SK-N-SH (cell line): ENCODE results near the gene EED. TPM values are rescaled to one million over a fixed set of nuclear protein-coding genes. Genes with fewer than 3 reads are reported as not detected.

ENCODE experiments used
- CTCF ChIA-PET: fragments of 300-600, 350-600 bp; formaldehyde crosslinking; extraction: SDS; loops from one replicate; lab custom pipeline; 2021; lab: Yijun Ruan, JAX
- POLR2A ChIA-PET: fragments of 350-600 bp; sonication (Branson Sonifier 250); formaldehyde crosslinking; extraction: SDS; loops from one replicate; lab custom pipeline; 2020; ENCODE audit warnings: antibody characterized with exemption, inconsistent platforms; lab: Yijun Ruan, JAX
- DNase-seq: peaks from one replicate; pipeline ENCODE4 v3.0.0; 2012
- H2AFZ ChIP-seq: fragments of 200-600 bp; sonication (generic); 2 replicates; pipeline ENCODE4 v1.8.1; 2016; ENCODE audit warnings: antibody characterized with exemption, mild to moderate bottlenecking, low read depth
- H3F3A ChIP-seq: fragments of 200-600 bp; sonication (generic); replicated peaks from 2 replicates; pipeline ENCODE3; 2016; ENCODE audit warnings: antibody characterized with exemption, mild to moderate bottlenecking; ENCODE audit not compliant: insufficient read depth
- H3K27ac ChIP-seq, 2 experiments: fragments of 200-500 bp in 1 of 2; fragments of 200-600 bp in 1 of 2; sonication (Bioruptor generic) in 1 of 2; sonication (generic), shearing (Covaris generic) in 1 of 2; 2 replicates each; pipeline versions ENCODE4 v1.5.1 to v1.6.1; 2014 to 2016; ENCODE audit warnings: low read depth in 2 of 2, inconsistent platforms in 1 of 2, low read length in 1 of 2, mild to moderate bottlenecking in 1 of 2, mixed read lengths in 1 of 2
- H3K27me3 ChIP-seq: fragments of 200-600 bp; sonication (generic), shearing (Covaris generic); 2 replicates; pipeline ENCODE4 v1.6.1; 2016; ENCODE audit warnings: mixed run types; ENCODE audit not compliant: insufficient read depth
- H3K36me3 ChIP-seq, 2 experiments: fragments of 200-500 bp in 1 of 2; fragments of 200-600 bp in 1 of 2; sonication (Bioruptor generic) in 1 of 2; sonication (generic) in 1 of 2; replicated peaks in 1 of 2; 2 replicates each; pipeline versions ENCODE3 to v1.5.1; 2014 to 2016; ENCODE audit warnings: low read length in 1 of 2, mild to moderate bottlenecking in 1 of 2; ENCODE audit not compliant: insufficient read depth in 2 of 2, control insufficient read depth in 1 of 2
- H3K4me1 ChIP-seq, 2 experiments: fragments of 200-500 bp in 1 of 2; fragments of 200-600 bp in 1 of 2; sonication (Bioruptor generic) in 1 of 2; sonication (generic), shearing (Covaris generic) in 1 of 2; 2 replicates each; pipeline versions ENCODE4 v1.5.1 to v1.6.1; 2014 to 2016; ENCODE audit warnings: low read depth in 1 of 2, low read length in 1 of 2, mixed run types in 1 of 2; ENCODE audit not compliant: insufficient read depth in 2 of 2, control insufficient read depth in 1 of 2
- H3K4me2 ChIP-seq: fragments of 200-600 bp; sonication (generic), shearing (Covaris generic); 2 replicates; pipeline ENCODE4 v1.6.1; 2017; ENCODE audit warnings: mixed run types
- H3K4me3 ChIP-seq, 2 experiments: fragments of 200-500 bp in 1 of 2; fragments of 200-600 bp in 1 of 2; sonication (Bioruptor generic) in 1 of 2; sonication (generic), shearing (Covaris generic) in 1 of 2; 2 replicates each; pipeline versions ENCODE4 v1.5.1 to v1.8.1; 2014 to 2016; ENCODE audit warnings: low read depth in 2 of 2, inconsistent platforms in 1 of 2, low read length in 1 of 2, mild to moderate bottlenecking in 1 of 2, mixed read lengths in 1 of 2, moderate library complexity in 1 of 2
- H3K79me2 ChIP-seq: fragments of 200-600 bp; sonication (generic); 2 replicates; pipeline ENCODE4 v1.8.1; 2017; ENCODE audit warnings: mild to moderate bottlenecking; ENCODE audit not compliant: insufficient read depth
- H3K9ac ChIP-seq: fragments of 200-600 bp; sonication (generic); 2 replicates; pipeline ENCODE4 v1.6.1; 2017; ENCODE audit warnings: mixed run types
- H3K9me2 ChIP-seq: fragments of 200-600 bp; sonication (generic); 2 replicates; pipeline ENCODE4 v1.6.1; 2017; ENCODE audit warnings: mixed run types
- H3K9me3 ChIP-seq: fragments of 200-600 bp; sonication (generic); 2 replicates; pipeline ENCODE4 v1.6.1; 2017; ENCODE audit warnings: mixed run types, mild to moderate bottlenecking, moderate library complexity
- H4K20me1 ChIP-seq: fragments of 200-600 bp; sonication (generic); 2 replicates; pipeline ENCODE4 v1.6.1; 2017; ENCODE audit warnings: mild to moderate bottlenecking, mixed run types; ENCODE audit not compliant: insufficient read depth
- CHD2 ChIP-seq: fragments of 150-350 bp; IDR thresholded peaks from 2 replicates; pipeline ENCODE4 v1.6.1; 2018; ENCODE audit warnings: low read length; ENCODE audit not compliant: partially characterized antibody
- CTCF ChIP-seq: fragments of 200-600 bp; sonication (generic); IDR thresholded peaks from 2 replicates; pipeline ENCODE4 v1.6.1; 2017; ENCODE audit warnings: antibody characterized with exemption, mild to moderate bottlenecking, moderate library complexity
- EZH2phosphoT487 ChIP-seq: fragments of 200-600 bp; sonication (generic); IDR thresholded peaks from 2 replicates; pipeline ENCODE4 v1.6.1; 2017; ENCODE audit warnings: low read depth, mixed run types, mild to moderate bottlenecking, antibody characterized with exemption, moderate library complexity, borderline replicate concordance
- FOXJ3 ChIP-seq: sonication (generic); formaldehyde crosslinking; IDR thresholded peaks from 2 replicates; pipeline ENCODE4 v1.5.1; 2020; ENCODE audit warnings: mild to moderate bottlenecking, missing genetic modification reagents
- FOXM1 ChIP-seq: IDR thresholded peaks from 2 replicates; pipeline ENCODE4 v1.4.0; 2012; ENCODE audit warnings: low read depth, mild to moderate bottlenecking
- IRF3 ChIP-seq: fragments of 150-350 bp; IDR thresholded peaks from 2 replicates; pipeline ENCODE4 v1.6.1; 2016; ENCODE audit warnings: mild to moderate bottlenecking, low read depth, low read length
- MXI1 ChIP-seq: IDR thresholded peaks from 2 replicates; pipeline ENCODE4 v1.6.1; 2012; ENCODE audit warnings: mild to moderate bottlenecking, low read depth, low read length, improper control_type of control experiment
- NRF1 ChIP-seq: IDR thresholded peaks from 2 replicates; pipeline ENCODE4 v1.6.1; 2012; ENCODE audit warnings: low read depth, mild to moderate bottlenecking, low read length
- REST ChIP-seq: IDR thresholded peaks from 2 replicates; pipeline ENCODE4 v1.6.1; 2012; ENCODE audit warnings: mild to moderate bottlenecking, low read depth, low read length, moderate library complexity
- RFX5 ChIP-seq: IDR thresholded peaks from 2 replicates; pipeline ENCODE4 v1.6.1; 2012; ENCODE audit warnings: mild to moderate bottlenecking, improper control_type of control experiment, low read length
- SIN3A ChIP-seq: IDR thresholded peaks from 2 replicates; pipeline ENCODE4 v1.6.1; 2012; ENCODE audit warnings: low read depth, mild to moderate bottlenecking, low read length, moderate library complexity, borderline replicate concordance
- TAF1 ChIP-seq: IDR thresholded peaks from 2 replicates; pipeline ENCODE4 v1.6.1; 2012; ENCODE audit warnings: low read depth, mild to moderate bottlenecking, low read length, moderate library complexity, borderline replicate concordance
- TCF12 ChIP-seq: IDR thresholded peaks from 2 replicates; pipeline ENCODE4 v1.4.0; 2012
- TEAD4 ChIP-seq: IDR thresholded peaks from 2 replicates; pipeline ENCODE4 v1.4.0; 2012; ENCODE audit warnings: mild to moderate bottlenecking, borderline replicate concordance; ENCODE audit not compliant: insufficient read depth
- USF2 ChIP-seq: fragments of 150-350 bp; IDR thresholded peaks from 2 replicates; pipeline ENCODE4 v1.6.1; 2017; ENCODE audit warnings: antibody characterized with exemption, low read length, low read depth, borderline replicate concordance
- WGBS: methylation state at CpG from one replicate; pipeline ENCODE4 v1.1.6; 2017; ENCODE audit warnings: low lambda C conversion rate; 5-methylcytosine and 5-hydroxymethylcytosine counted together
- polyA plus RNA-seq, 3 experiments: library from polyadenylated mRNA; depleted of rRNA; stranded (reverse); fragments of >200 nt; gene quantifications; 2 replicates each; pipeline ENCODE4 v1.2.3, GENCODE V29; 2012

The EED gene
- polyA plus RNA-seq, 1 of the 3 experiments (the other 2 are of a cell fraction), result 12.8 TPM

GRCh38 chr11:86278226-86278625 lies 33.7 kb downstream of the EED start:
- H3F3A ChIP-seq, result no peaks in the 10 kb centered on the region
- no peaks in the 10 kb centered on the region for H3K27me3 ChIP-seq
- ChIA-PET CTCF (interaction anchor here (0.9 kb wide), 1 partner anchor 13 kb away, joined by 3 read pairs; no protein-coding TSS in a partner anchor), POLR2A (no interaction called here)
- no peaks in the 10 kb centered on the region for H4K20me1 ChIP-seq
- WGBS, result 95% methylated on average over 8 of the region's 8 CpGs
- no peak overlapping the region for H3K4me3 ChIP-seq
- H3K9me2 ChIP-seq, result no peaks in the 10 kb centered on the region
- H3K4me1 ChIP-seq, result no peaks in the 10 kb centered on the region
- H2AFZ ChIP-seq, result no peak overlapping the region
- TF ChIP-seq TEAD4 (no peak), CTCF (no peak), MXI1 (no peak), SIN3A (no peak), REST (no peak), FOXM1 (no peak), IRF3 (no peak), TAF1 (no peak), FOXJ3 (CRISPR knock-in tag) (no peak), CHD2 (no peak), RFX5 (no peak), TCF12 (no peak), EZH2phosphoT487 (no peak), USF2 (no peak), NRF1 (no peak)
- H3K79me2 ChIP-seq, result peaks cover 28% of the 10 kb centered on the region
- peaks cover 47 to 54% of the 10 kb centered on the region in 2 experiments for H3K36me3 ChIP-seq
- no peak overlapping the region for H3K9ac ChIP-seq
- H3K27ac ChIP-seq, result no peak overlapping the region
- no peaks in the 10 kb centered on the region for H3K9me3 ChIP-seq
- DNase-seq, result no peak
- no peak overlapping the region for H3K4me2 ChIP-seq
